MM.1S (cell line): ENCODE measurements around the gene KCNA3.

Source experiments
- EZH2 ChIP-seq: fragments of 300-600 bp; sonication (generic); optimal IDR thresholded peaks from 2 replicates; pipeline ENCODE3; 2017; ENCODE audit warnings: low read depth, mild to moderate bottlenecking, antibody characterized with exemption, low read length, mixed read lengths
- EZH2phosphoT487 ChIP-seq: fragments of 300-600 bp; sonication (generic); IDR thresholded peaks from 2 replicates; pipeline ENCODE4 v1.6.1; 2018; ENCODE audit warnings: antibody characterized with exemption, low read length
- TF ChIP-seq, protein P1 (sequence below): fragments of 300-600 bp; sonication (generic); IDR thresholded peaks from 2 replicates; pipeline ENCODE4 v1.5.1; 2016; ENCODE audit warnings: antibody characterized with exemption, low read length, mixed read lengths

DNA sequence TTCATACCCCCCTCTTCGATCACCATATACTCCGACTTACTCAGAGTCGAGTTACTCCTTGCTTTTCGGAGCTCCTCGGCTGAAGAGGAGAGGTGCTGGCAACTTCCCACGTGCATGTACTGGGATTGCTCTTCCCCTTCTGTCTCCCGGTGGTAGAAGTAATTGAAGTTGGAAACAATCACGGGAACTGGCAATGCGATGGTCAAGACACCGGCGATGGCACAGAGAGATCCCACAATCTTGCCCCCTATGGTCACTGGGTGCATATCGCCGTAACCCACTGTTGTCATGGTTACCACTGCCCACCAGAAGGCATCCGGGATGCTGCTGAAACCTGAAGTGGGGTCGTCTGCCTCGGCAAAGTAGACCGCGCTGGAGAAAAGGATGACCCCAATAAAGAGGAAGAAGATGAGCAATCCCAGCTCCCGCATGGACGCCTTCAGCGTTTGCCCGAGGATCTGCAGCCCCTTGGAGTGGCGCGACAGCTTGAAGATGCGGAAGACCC is 1.5 kb downstream of the KCNA3 start:
- TF ChIP-seq, protein P1, sequence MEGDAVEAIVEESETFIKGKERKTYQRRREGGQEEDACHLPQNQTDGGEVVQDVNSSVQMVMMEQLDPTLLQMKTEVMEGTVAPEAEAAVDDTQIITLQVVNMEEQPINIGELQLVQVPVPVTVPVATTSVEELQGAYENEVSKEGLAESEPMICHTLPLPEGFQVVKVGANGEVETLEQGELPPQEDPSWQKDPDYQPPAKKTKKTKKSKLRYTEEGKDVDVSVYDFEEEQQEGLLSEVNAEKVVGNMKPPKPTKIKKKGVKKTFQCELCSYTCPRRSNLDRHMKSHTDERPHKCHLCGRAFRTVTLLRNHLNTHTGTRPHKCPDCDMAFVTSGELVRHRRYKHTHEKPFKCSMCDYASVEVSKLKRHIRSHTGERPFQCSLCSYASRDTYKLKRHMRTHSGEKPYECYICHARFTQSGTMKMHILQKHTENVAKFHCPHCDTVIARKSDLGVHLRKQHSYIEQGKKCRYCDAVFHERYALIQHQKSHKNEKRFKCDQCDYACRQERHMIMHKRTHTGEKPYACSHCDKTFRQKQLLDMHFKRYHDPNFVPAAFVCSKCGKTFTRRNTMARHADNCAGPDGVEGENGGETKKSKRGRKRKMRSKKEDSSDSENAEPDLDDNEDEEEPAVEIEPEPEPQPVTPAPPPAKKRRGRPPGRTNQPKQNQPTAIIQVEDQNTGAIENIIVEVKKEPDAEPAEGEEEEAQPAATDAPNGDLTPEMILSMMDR: no peak
- no peak for TF ChIP-seq EZH2phosphoT487
- no peak for TF ChIP-seq EZH2
